NCI-H187 (cell line): Measurements from ENCODE around the gene OIP5.
"Not testable (repeated sequence)": the region's sequence is repeated elsewhere in the genome, so short reads cannot be mapped to it uniquely, and the experiment has no call there.

Experiments used
- DNase-seq, 2 experiments: peaks; one replicate each; lab custom pipeline; 2025; lab: John Stamatoyannopoulos, UW

OIP5 gene

GRCh38 chr15:41332194-41333025 is at the start of gene OIP5, which contains the start of gene NUSAP1:
OIP5 (minus strand) TSS chr15:41332591; CDS start chr15:41332561, 30 bp downstream.
NUSAP1 (plus strand) TSS chr15:41332881; CDS start chr15:41332958, 77 bp downstream.
- DNase-seq: peak; percentile 94 to 97

GRCh38 chr15:41377978-41378377 is 45.6 kb upstream of the OIP5 start:
- no peak for DNase-seq

GRCh38 chr15:41367418-41367817 is 35.0 kb upstream of the OIP5 start:
- no peak for DNase-seq

GRCh38 chr15:41354371-41354770 is 22.0 kb upstream of the OIP5 start:
- DNase-seq: no peak

- no peak for DNase-seq
These were observed 17.8 kb upstream of the OIP5 start for GRCh38 chr15:41350057-41350717.

- no peak for DNase-seq
These were observed 14.8 kb upstream of the OIP5 start for GRCh38 chr15:41347236-41347635.

GRCh38 chr15:41341519-41341918 is 9.1 kb upstream of the OIP5 start:
- no peak for DNase-seq

GRCh38 chr15:41340189-41340695 is 7.9 kb upstream of the OIP5 start:
- DNase-seq: no peak

GRCh38 chr15:41337631-41338522 is 5.5 kb upstream of the OIP5 start:
- DNase-seq: no peak

- DNase-seq: no peak
These were observed 4.7 kb upstream of the OIP5 start for GRCh38 chr15:41337047-41337446.

- DNase-seq: no peak
These were observed 4.2 kb upstream of the OIP5 start for GRCh38 chr15:41336549-41336948.

GRCh38 chr15:41334293-41335120 is 2.1 kb upstream of the OIP5 start:
- DNase-seq: no peak

- peak in 1 of 2 experiments; percentile 35 for DNase-seq
These were observed 703 bp upstream of the OIP5 start for GRCh38 chr15:41333026-41333562.

GRCh38 chr15:41331833-41332193 is 578 bp downstream of the OIP5 start:
- no peak for DNase-seq

- DNase-seq: no peak
These were observed 1.1 kb downstream of the OIP5 start for GRCh38 chr15:41331281-41331680.

GRCh38 chr15:41323611-41324010 is 8.8 kb downstream of the OIP5 start:
- DNase-seq: no peak

- not testable (repeated sequence) for DNase-seq
These were observed 11.5 kb downstream of the OIP5 start for GRCh38 chr15:41320805-41321330.

GRCh38 chr15:41309226-41309905 is 23.0 kb downstream of the OIP5 start:
- DNase-seq: no peak

- no peak for DNase-seq
These were observed 24.7 kb downstream of the OIP5 start for GRCh38 chr15:41307679-41308078.

GRCh38 chr15:41304149-41304770 is 28.1 kb downstream of the OIP5 start:
- no peak for DNase-seq
